Stimulated activated CD8-positive, alpha-beta memory T cell treated with anti-CD3 and anti-CD28 coated beads, Interleukin-15, amount 100 ng/mL, for 4 hours (primary cell): ENCODE measurements around the gene EAPP.
"Not testable (repeated sequence)": the region's sequence is repeated elsewhere in the genome, so short reads cannot be mapped to it uniquely, and the experiment has no call there.

Experiments
- DNase-seq, 2 donors: peaks; one replicate each; pipeline ENCODE4 v3.0.0-alpha.2; 2020; ENCODE audit warnings: low read depth in 2 of 2

Gene EAPP

GRCh38 chr14:34482463-34482862 lies 57.0 kb downstream of the EAPP start:
- DNase-seq = no peak

- no peak for DNase-seq
Observed at GRCh38 chr14:34479694-34480093, 59.8 kb downstream of the EAPP start.

- no peak for DNase-seq
Observed at GRCh38 chr14:34478261-34478660, 61.2 kb downstream of the EAPP start.

GRCh38 chr14:34476036-34476435 lies 63.5 kb downstream of the EAPP start:
- DNase-seq = not testable (repeated sequence)

GRCh38 chr14:34475163-34475562 lies 64.3 kb downstream of the EAPP start:
- DNase-seq = no peak

GRCh38 chr14:34474187-34474679 lies 65.3 kb downstream of the EAPP start:
- DNase-seq = no peak

- DNase-seq = no peak
Observed at GRCh38 chr14:34472706-34473279, 66.7 kb downstream of the EAPP start.

GRCh38 chr14:34470319-34470718 lies 69.2 kb downstream of the EAPP start:
- no peak for DNase-seq

GRCh38 chr14:34466691-34467090 lies 72.8 kb downstream of the EAPP start:
- no peak for DNase-seq
